ENCODE results near the gene RTTN. TPM values are rescaled to one million over a fixed set of nuclear protein-coding genes. Genes with fewer than 3 reads are reported as not detected.

The RTTN gene
- total and polyA plus RNA-seq, 2 donors from 2014 or later, result 6.3 to 12.3 TPM

DNA sequence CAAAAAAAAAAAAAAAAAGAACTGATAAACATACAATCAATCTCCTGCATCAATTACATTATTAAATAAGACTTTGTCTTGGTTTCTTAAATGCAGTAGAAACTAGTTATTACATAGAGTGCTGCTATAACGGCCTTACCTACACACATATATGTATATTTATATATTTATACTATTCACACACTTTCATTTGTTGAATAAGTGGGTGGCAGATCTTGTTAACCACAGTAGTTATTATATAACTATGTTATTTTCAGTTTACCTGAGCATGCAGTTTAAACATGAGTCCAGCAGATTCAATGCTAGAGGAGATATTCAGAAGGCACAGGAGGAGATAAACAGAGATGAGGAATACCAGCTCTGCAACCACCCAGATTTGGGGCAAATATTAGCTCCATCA is 176.3 kb downstream of the RTTN start:
- FAIRE-seq, result no peak

DNA sequence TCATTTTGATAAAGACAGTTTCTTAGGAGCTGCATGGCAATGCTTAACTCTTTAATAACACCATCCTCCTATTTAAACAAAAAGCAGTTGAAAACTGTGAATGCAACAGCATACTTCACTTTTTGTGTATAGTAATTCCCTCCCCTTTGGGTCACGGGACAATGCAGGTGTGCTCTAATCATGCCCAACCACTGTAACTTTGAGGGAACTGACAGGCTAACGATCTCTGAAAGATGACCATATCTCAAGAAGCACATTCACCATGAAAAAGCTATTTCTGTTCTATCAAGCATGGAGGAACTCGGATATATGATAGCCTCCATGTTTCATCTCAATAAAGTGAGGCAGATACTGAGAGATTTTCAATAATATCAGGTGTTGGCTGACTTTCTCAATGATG is 176.8 kb downstream of the RTTN start:
- Histone ChIP-seq H3K4me3 (ENCODE audit: low read length in 3 of 3) (no peak overlapping the region), H3K36me3 (ENCODE audit: control insufficient read depth in 2 of 3, insufficient read depth in 3 of 3, low read length in 3 of 3) (peaks cover 0 to 9% (median 8%) of the 10 kb centered on the region in 3 donors), H3K9ac (ENCODE audit: low read length in 3 of 3) (no peak overlapping the region), H3K27me3 (ENCODE audit: control insufficient read depth, insufficient read depth, low read length) (no peaks in the 10 kb centered on the region), H3K9me3 (ENCODE audit: control insufficient read depth in 2 of 3, insufficient read depth in 1 of 3, low read length in 3 of 3) (no peaks in the 10 kb centered on the region), H3K27ac (ENCODE audit: low read depth in 2 of 2, low read length in 2 of 2) (no peak overlapping the region), H3K4me1 (ENCODE audit: control insufficient read depth in 2 of 3, insufficient read depth in 2 of 3, low read depth in 1 of 3, low read length in 3 of 3) (no peaks in the 10 kb centered on the region)
- FAIRE-seq (no peak), DNase-seq (peak in 1 of 5 donors; percentile 6)
- intact Hi-C loops (cut with DNase I), result no loop called here
- TF ChIP-seq, protein P1, sequence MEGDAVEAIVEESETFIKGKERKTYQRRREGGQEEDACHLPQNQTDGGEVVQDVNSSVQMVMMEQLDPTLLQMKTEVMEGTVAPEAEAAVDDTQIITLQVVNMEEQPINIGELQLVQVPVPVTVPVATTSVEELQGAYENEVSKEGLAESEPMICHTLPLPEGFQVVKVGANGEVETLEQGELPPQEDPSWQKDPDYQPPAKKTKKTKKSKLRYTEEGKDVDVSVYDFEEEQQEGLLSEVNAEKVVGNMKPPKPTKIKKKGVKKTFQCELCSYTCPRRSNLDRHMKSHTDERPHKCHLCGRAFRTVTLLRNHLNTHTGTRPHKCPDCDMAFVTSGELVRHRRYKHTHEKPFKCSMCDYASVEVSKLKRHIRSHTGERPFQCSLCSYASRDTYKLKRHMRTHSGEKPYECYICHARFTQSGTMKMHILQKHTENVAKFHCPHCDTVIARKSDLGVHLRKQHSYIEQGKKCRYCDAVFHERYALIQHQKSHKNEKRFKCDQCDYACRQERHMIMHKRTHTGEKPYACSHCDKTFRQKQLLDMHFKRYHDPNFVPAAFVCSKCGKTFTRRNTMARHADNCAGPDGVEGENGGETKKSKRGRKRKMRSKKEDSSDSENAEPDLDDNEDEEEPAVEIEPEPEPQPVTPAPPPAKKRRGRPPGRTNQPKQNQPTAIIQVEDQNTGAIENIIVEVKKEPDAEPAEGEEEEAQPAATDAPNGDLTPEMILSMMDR (IDR thresholded peaks at IDR 0.05; ENCODE audit: borderline replicate concordance, extremely low read depth, insufficient read depth), result no peak

More for the DNA sequence above, 176.3 kb downstream of the RTTN start:
- DNase-seq, result no peak
- TF ChIP-seq, protein P1 (IDR thresholded peaks at IDR 0.05; ENCODE audit: borderline replicate concordance, extremely low read depth, insufficient read depth), result no peak
- Histone ChIP-seq H3K27me3 (ENCODE audit: control insufficient read depth, insufficient read depth, low read length) (no peaks in the 10 kb centered on the region), H3K36me3 (ENCODE audit: control insufficient read depth in 2 of 3, insufficient read depth in 3 of 3, low read length in 3 of 3) (peaks cover 0 to 9% (median 8%) of the 10 kb centered on the region in 3 donors), H3K27ac (ENCODE audit: low read depth in 2 of 2, low read length in 2 of 2) (no peak overlapping the region), H3K4me1 (ENCODE audit: control insufficient read depth in 2 of 3, insufficient read depth in 2 of 3, low read depth in 1 of 3, low read length in 3 of 3) (no peaks in the 10 kb centered on the region), H3K4me3 (ENCODE audit: low read length in 3 of 3) (no peak overlapping the region), H3K9ac (ENCODE audit: low read length in 3 of 3) (no peak overlapping the region), H3K9me3 (ENCODE audit: control insufficient read depth in 2 of 3, insufficient read depth in 1 of 3, low read length in 3 of 3) (no peaks in the 10 kb centered on the region)
- intact Hi-C loops (cut with DNase I), result no loop called here

DNA sequence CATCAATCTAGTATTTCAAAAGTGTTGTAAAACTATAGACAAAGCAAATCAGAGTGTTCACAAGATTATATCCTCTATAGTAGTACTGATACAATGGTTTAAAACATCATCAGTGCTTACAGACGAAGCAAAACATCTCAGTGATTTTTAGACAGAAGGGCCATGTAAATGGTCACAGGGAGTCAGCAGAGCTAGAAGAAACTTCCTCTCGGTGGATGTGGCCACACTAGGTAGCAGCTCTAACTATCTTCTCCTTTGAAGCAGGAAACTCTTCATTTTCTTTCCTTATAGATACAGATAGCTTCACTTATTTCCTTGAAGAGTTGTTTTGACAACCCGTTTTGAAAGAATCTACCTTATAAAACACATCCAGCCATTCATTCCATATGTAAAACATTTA is 177.4 kb downstream of the RTTN start:
- intact Hi-C loops (cut with DNase I), result no loop called here
- Histone ChIP-seq H3K36me3 (ENCODE audit: control insufficient read depth in 2 of 3, insufficient read depth in 3 of 3, low read length in 3 of 3) (peaks cover 3 to 9% (median 8%) of the 10 kb centered on the region in 3 donors), H3K4me1 (ENCODE audit: control insufficient read depth in 2 of 3, insufficient read depth in 2 of 3, low read depth in 1 of 3, low read length in 3 of 3) (no peaks in the 10 kb centered on the region), H3K9ac (ENCODE audit: low read length in 3 of 3) (no peak overlapping the region), H3K27ac (ENCODE audit: low read depth in 2 of 2, low read length in 2 of 2) (no peak overlapping the region), H3K9me3 (ENCODE audit: control insufficient read depth in 2 of 3, insufficient read depth in 1 of 3, low read length in 3 of 3) (no peaks in the 10 kb centered on the region), H3K4me3 (ENCODE audit: low read length in 3 of 3) (no peak overlapping the region), H3K27me3 (ENCODE audit: control insufficient read depth, insufficient read depth, low read length) (no peaks in the 10 kb centered on the region)
- FAIRE-seq (no peak), DNase-seq (no peak)
- TF ChIP-seq, protein P1 (IDR thresholded peaks at IDR 0.05; ENCODE audit: borderline replicate concordance, extremely low read depth, insufficient read depth), result no peak

DNA sequence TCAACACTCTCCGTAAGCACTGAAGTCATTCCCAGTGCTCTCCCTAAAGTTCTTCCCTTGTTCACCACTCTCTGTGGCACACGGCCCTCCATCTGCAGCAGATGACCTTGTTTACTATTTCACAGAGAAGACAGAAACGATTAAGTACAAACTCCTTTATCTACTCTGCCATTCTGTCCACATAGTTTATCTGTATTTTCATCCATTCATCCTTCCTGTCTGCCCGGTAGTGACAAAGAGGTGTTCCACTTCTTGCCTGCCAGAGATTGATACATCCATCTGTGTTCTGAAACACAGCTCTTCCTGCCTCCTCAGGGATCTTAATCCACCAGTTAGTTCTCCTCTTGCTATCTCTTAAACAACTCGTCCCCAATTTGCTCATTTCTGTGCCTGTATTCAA is 179.9 kb downstream of the RTTN start:
- FAIRE-seq (no peak), DNase-seq (no peak)
- Histone ChIP-seq H3K4me3 (ENCODE audit: low read length in 3 of 3) (no peak overlapping the region), H3K36me3 (ENCODE audit: control insufficient read depth in 2 of 3, insufficient read depth in 3 of 3, low read length in 3 of 3) (peaks cover 6 to 13% (median 8%) of the 10 kb centered on the region in 3 donors), H3K27ac (ENCODE audit: low read depth in 2 of 2, low read length in 2 of 2) (no peak overlapping the region), H3K4me1 (ENCODE audit: control insufficient read depth in 2 of 3, insufficient read depth in 2 of 3, low read depth in 1 of 3, low read length in 3 of 3) (no peaks in the 10 kb centered on the region), H3K9ac (ENCODE audit: low read length in 3 of 3) (no peak overlapping the region), H3K27me3 (ENCODE audit: control insufficient read depth, insufficient read depth, low read length) (no peaks in the 10 kb centered on the region), H3K9me3 (ENCODE audit: control insufficient read depth in 2 of 3, insufficient read depth in 1 of 3, low read length in 3 of 3) (no peaks in the 10 kb centered on the region)
- TF ChIP-seq, protein P1 (IDR thresholded peaks at IDR 0.05; ENCODE audit: borderline replicate concordance, extremely low read depth, insufficient read depth), result no peak
- intact Hi-C loops (cut with DNase I), result no loop called here

Measured in kidney (tissue), 14 donors.